H1 (cell line): ENCODE results near the gene FRA10AC1. TPM values are rescaled to one million over a fixed set of nuclear protein-coding genes. Genes with fewer than 3 reads are reported as not detected.

Experiments
- CTCF ChIA-PET: fragments of 300-600 bp; sonication (Branson Sonifier 250); formaldehyde crosslinking; loops from one replicate; lab custom pipeline; 2021; ENCODE audit not compliant: partially characterized antibody; lab: Charles Lee
- POLR2A ChIA-PET: fragments of 300-600 bp; sonication (Branson Sonifier 250); formaldehyde crosslinking; loops from one replicate; lab custom pipeline; 2021; ENCODE audit warnings: inconsistent platforms; ENCODE audit not compliant: partially characterized antibody; lab: Charles Lee
- DNase-seq, 2 experiments: peaks; one replicate each; pipeline versions ENCODE4 v3.0.0 to v3.0.0-alpha.2; 2010 to 2022; ENCODE audit warnings: low spot score in 2 of 2, low read depth in 1 of 2, mixed read lengths in 1 of 2
- FAIRE-seq: peaks from 2 replicates; lab custom pipeline; 2011; peaks lifted over from hg19 to GRCh38; lab: Jason Lieb, UNC
- H2AFZ ChIP-seq: 2 replicates; pipeline ENCODE4 v1.8.1; 2012; ENCODE audit warnings: low read length, inconsistent platforms
- H2AK5ac ChIP-seq: 2 replicates; pipeline ENCODE4 v1.6.1; 2013; ENCODE audit warnings: low read depth, low read length
- H2BK120ac ChIP-seq: replicated peaks from 2 replicates; pipeline ENCODE3; 2013; ENCODE audit warnings: low read depth, low read length, inconsistent platforms
- H2BK12ac ChIP-seq: 2 replicates; pipeline ENCODE4 v1.6.1; 2013; ENCODE audit warnings: low read depth, low read length
- H2BK15ac ChIP-seq: 2 replicates; pipeline ENCODE4 v1.6.1; 2013; ENCODE audit warnings: low read length
- H2BK20ac ChIP-seq: 2 replicates; pipeline ENCODE4 v1.6.1; 2013; ENCODE audit warnings: low read length
- H2BK5ac ChIP-seq: 2 replicates; pipeline ENCODE4 v1.6.1; 2013; ENCODE audit warnings: low read depth, low read length
- H3K14ac ChIP-seq: 2 replicates; pipeline ENCODE4 v1.6.1; 2013; ENCODE audit warnings: inconsistent platforms; ENCODE audit not compliant: insufficient read length
- H3K18ac ChIP-seq: 2 replicates; pipeline ENCODE4 v1.6.1; 2013; ENCODE audit warnings: low read length; ENCODE audit errors: extremely low read depth
- H3K23ac ChIP-seq: 2 replicates; pipeline ENCODE4 v1.6.1; 2013; ENCODE audit warnings: inconsistent platforms; ENCODE audit not compliant: insufficient read length
- H3K23me2 ChIP-seq: 2 replicates; pipeline ENCODE4 v1.6.1; 2013; ENCODE audit warnings: low read depth, low read length
- H3K27ac ChIP-seq: 2 replicates; pipeline ENCODE4 v1.6.1; 2011; ENCODE audit warnings: low read depth, low read length, inconsistent platforms
- H3K27me3 ChIP-seq, 4 experiments: replicated peaks in 1 of 4; 1 replicate in 1 of 4; 2 replicates in 3 of 4; pipeline versions ENCODE4 v1.6.1 to v1.8.1; 2011 to 2013; ENCODE audit warnings: low read length in 3 of 4, mild to moderate bottlenecking in 3 of 4, inconsistent platforms in 2 of 4, mixed read lengths in 2 of 4, moderate library complexity in 1 of 4; ENCODE audit not compliant: control insufficient read depth in 3 of 4, insufficient read depth in 3 of 4; ENCODE audit errors: extremely low read depth in 1 of 4
- H3K36me3 ChIP-seq, 4 experiments: 2 replicates each; pipeline versions ENCODE4 v1.6.1 to v1.8.1; 2011 to 2013; ENCODE audit warnings: mild to moderate bottlenecking in 4 of 4, low read length in 3 of 4, moderate library complexity in 2 of 4, control low read depth in 1 of 4, inconsistent platforms in 1 of 4; ENCODE audit not compliant: insufficient read depth in 4 of 4, control insufficient read depth in 2 of 4
- H3K4ac ChIP-seq: replicated peaks from 2 replicates; pipeline ENCODE3; 2013; ENCODE audit warnings: low read length, low read depth, mixed read lengths, inconsistent platforms; ENCODE audit not compliant: insufficient read length
- H3K4me1 ChIP-seq, 4 experiments: replicated peaks in 1 of 4; 1 replicate in 1 of 4; 2 replicates in 3 of 4; pipeline versions ENCODE4 v1.6.1 to v1.8.1; 2011 to 2013; ENCODE audit warnings: low read length in 3 of 4, inconsistent platforms in 2 of 4, mixed read lengths in 1 of 4; ENCODE audit not compliant: insufficient read depth in 4 of 4, control insufficient read depth in 3 of 4
- H3K4me2 ChIP-seq, 2 experiments: 2 replicates each; pipeline versions ENCODE4 v1.6.1 to v1.8.1; 2011 to 2013; ENCODE audit warnings: low read depth in 2 of 2, low read length in 2 of 2, control low read depth in 1 of 2, inconsistent platforms in 1 of 2, mild to moderate bottlenecking in 1 of 2; ENCODE audit not compliant: insufficient read depth in 1 of 2
- H3K4me3 ChIP-seq, 4 experiments: fragments of 200-600, 300-600 bp in 1 of 4; sonication (generic), shearing (Covaris generic), sonication (Bioruptor Twin) in 1 of 4; 2 replicates each; pipeline versions ENCODE4 v1.5.1 to v1.8.1; 2011 to 2016; ENCODE audit warnings: low read length in 4 of 4, low read depth in 3 of 4, control low read depth in 2 of 4, inconsistent platforms in 2 of 4, mild to moderate bottlenecking in 2 of 4, mixed read lengths in 1 of 4, moderate library complexity in 1 of 4; ENCODE audit not compliant: insufficient read depth in 2 of 4; ENCODE audit errors: extremely low read depth in 1 of 4
- H3K56ac ChIP-seq: replicated peaks from 2 replicates; pipeline ENCODE3; 2013; ENCODE audit warnings: low read depth, mild to moderate bottlenecking, mixed read lengths, low read length, inconsistent platforms; ENCODE audit not compliant: insufficient read length
- H3K79me1 ChIP-seq: 2 replicates; pipeline ENCODE4 v1.6.1; 2013; ENCODE audit warnings: low read depth, low read length, control low read depth
- H3K79me2 ChIP-seq, 2 experiments: 2 replicates each; pipeline versions ENCODE4 v1.6.1 to v1.8.1; 2012 to 2013; ENCODE audit warnings: low read length in 2 of 2, mild to moderate bottlenecking in 2 of 2, inconsistent platforms in 1 of 2; ENCODE audit not compliant: insufficient read depth in 2 of 2, control insufficient read depth in 1 of 2
- H3K9ac ChIP-seq, 4 experiments: replicated peaks in 1 of 4; 1 replicate in 1 of 4; 2 replicates in 3 of 4; pipeline versions ENCODE4 v1.6.1 to v1.8.1; 2011 to 2013; ENCODE audit warnings: low read depth in 3 of 4, low read length in 3 of 4, control low read depth in 2 of 4, mild to moderate bottlenecking in 2 of 4, moderate library complexity in 2 of 4, inconsistent platforms in 1 of 4; ENCODE audit errors: extremely low read depth in 1 of 4
- H3K9me3 ChIP-seq, 2 experiments: 2 replicates each; pipeline versions ENCODE4 v1.6.1 to v1.8.1; 2012 to 2013; ENCODE audit warnings: mild to moderate bottlenecking in 2 of 2, moderate library complexity in 2 of 2, control low read depth in 1 of 2, inconsistent platforms in 1 of 2, low read depth in 1 of 2, low read length in 1 of 2, mixed read lengths in 1 of 2; ENCODE audit not compliant: insufficient read depth in 2 of 2
- H4K20me1 ChIP-seq, 2 experiments: replicated peaks in 1 of 2; 2 replicates each; pipeline versions ENCODE3 to v1.8.1; 2011 to 2013; ENCODE audit warnings: inconsistent platforms in 2 of 2, low read length in 2 of 2, mild to moderate bottlenecking in 1 of 2; ENCODE audit not compliant: insufficient read depth in 2 of 2, control insufficient read depth in 1 of 2
- H4K5ac ChIP-seq: 2 replicates; pipeline ENCODE4 v1.6.1; 2013; ENCODE audit warnings: low read length, low read depth, mixed read lengths, inconsistent platforms; ENCODE audit not compliant: insufficient read length
- H4K8ac ChIP-seq: 2 replicates; pipeline ENCODE4 v1.8.0; 2013; ENCODE audit warnings: mild to moderate bottlenecking, moderate library complexity, low read length, inconsistent platforms; ENCODE audit not compliant: insufficient read depth; ENCODE audit errors: extremely low read depth
- H4K91ac ChIP-seq: replicated peaks from 2 replicates; pipeline ENCODE3; 2013; ENCODE audit warnings: low read length, mixed read lengths, inconsistent platforms; ENCODE audit not compliant: insufficient read length
- E2F6 ChIP-seq: IDR thresholded peaks from 2 replicates; pipeline ENCODE4 v1.6.1; 2012; ENCODE audit warnings: inconsistent platforms
- JUND ChIP-seq: IDR thresholded peaks from 2 replicates; pipeline ENCODE4 v1.6.1; 2011; ENCODE audit warnings: mild to moderate bottlenecking, improper control_type of control experiment, low read length
- PHF8 ChIP-seq: fragments of 200-600 bp; sonication (generic); conservative IDR thresholded peaks from 2 replicates; pipeline ENCODE4 v1.7.1; 2012; ENCODE audit warnings: low read depth, mild to moderate bottlenecking, inconsistent platforms, low read length, moderate library complexity
- POLR2A ChIP-seq, 2 experiments: IDR thresholded peaks; 1 replicate in 1 of 2; 2 replicates in 1 of 2; pipeline ENCODE4 v1.6.1; 2011; ENCODE audit warnings: low read depth in 2 of 2, low read length in 2 of 2, mild to moderate bottlenecking in 2 of 2; ENCODE audit errors: control extremely low read depth in 1 of 2
- POLR2AphosphoS5 ChIP-seq: IDR thresholded peaks from 2 replicates; pipeline ENCODE4 v1.6.1; 2011; ENCODE audit warnings: low read depth, low read length
- POU5F1 ChIP-seq: IDR thresholded peaks from 2 replicates; pipeline ENCODE4 v1.6.1; 2011; ENCODE audit warnings: low read depth, mild to moderate bottlenecking, low read length, moderate library complexity
- SIN3A ChIP-seq, 2 experiments: IDR thresholded peaks in 1 of 2; conservative IDR thresholded peaks in 1 of 2; 2 replicates each; pipeline ENCODE4 v1.6.1; 2011 to 2012; ENCODE audit warnings: low read length in 2 of 2, improper control_type of control experiment in 1 of 2, low read depth in 1 of 2, mild to moderate bottlenecking in 1 of 2
- WGBS, 2 experiments: shearing (Covaris generic) in 1 of 2; methylation state at CpG; one replicate each; pipeline versions ENCODE4 v1.1.6 to v1.1.7; 2013 to 2015; ENCODE audit warnings: low lambda C conversion rate in 2 of 2, mixed read lengths in 2 of 2, inconsistent platforms in 1 of 2, low coverage in 1 of 2, missing lambda C conversion rate in 1 of 2; ENCODE audit not compliant: insufficient replicate concordance in 2 of 2, insufficient coverage in 1 of 2, insufficient read length in 1 of 2; ENCODE audit errors: extremely low coverage in 1 of 2, missing lambda C conversion rate in 1 of 2; 5-methylcytosine and 5-hydroxymethylcytosine counted together
- long read RNA-seq, 2 experiments: library from RNA in 1 of 2; library from capped mRNA in 1 of 2; stranded (forward); transcript quantifications; one replicate each; pipeline ENCODE4 v2.0.0, GENCODE V29; 2021; ENCODE audit warnings: inconsistent platforms in 1 of 2
- polyA minus RNA-seq, 3 experiments: library from RNA; depleted of rRNA, polyadenylated mRNA; stranded (reverse); fragments of >200 nt; gene quantifications; 1 replicate in 2 of 3; 2 replicates in 1 of 3; pipeline ENCODE4 v1.2.3, GENCODE V29; 2011
- polyA plus RNA-seq, 7 experiments: library from polyadenylated mRNA; depleted of rRNA in 3 of 7; stranded (reverse) in 5 of 7; unstranded in 2 of 7; fragments of >200 nt in 5 of 7; fragments of 200-250 nt in 2 of 7; gene quantifications; 1 replicate in 5 of 7; 2 replicates in 1 of 7; 4 replicates in 1 of 7; pipeline versions ENCODE4 v1.2.1 to v1.2.3, GENCODE V29; 2011 to 2013; ENCODE audit warnings: missing spikeins in 2 of 7, mixed read lengths in 2 of 7
- total RNA-seq: library from RNA; stranded (reverse); fragmentation: NEBNext Ultra II Directional; extraction: Animal tissue kit (Norgen Biotek cat#: 25700); gene quantifications from 2 replicates; pipeline ENCODE4 v1.2.1, GENCODE V29; 2021

Gene FRA10AC1
- 11.9 and 13.5 TPM in 2 replicates for total RNA-seq
- 2.7 and 4.4 TPM in 2 replicates for polyA plus RNA-seq (2011; rRNA removed)
- 7.1 TPM for polyA plus RNA-seq (2011; cell fraction: cytosol; rRNA removed)
- 3.6 TPM for polyA plus RNA-seq (2011; cell fraction: nucleus; rRNA removed)
- polyA plus RNA-seq (2012, experiment 1 of 2), result 4.2 to 10.6 TPM (median 6.0 TPM) in 4 replicates
- 0.88 TPM for polyA plus RNA-seq (2012, experiment 2 of 2)
- 30.5 TPM for polyA plus RNA-seq (2013, experiment 1 of 2)
- polyA plus RNA-seq (2013, experiment 2 of 2), result 27.2 TPM
- 3.1 and 5.2 TPM in 2 replicates for polyA minus RNA-seq (2011; rRNA and poly(A)+ RNA removed)
- polyA minus RNA-seq (2011; cell fraction: cytosol; rRNA and poly(A)+ RNA removed), result 4.4 TPM
- 23.2 TPM for polyA minus RNA-seq (2011; cell fraction: nucleus; rRNA and poly(A)+ RNA removed)
- long read RNA-seq, experiment 1, partial matches to known transcripts, result 3 of 10 reads
- long read RNA-seq, experiment 1, other reads (novel, unspliced or antisense), result 6 of 10 reads
- long read RNA-seq, experiment 2, transcript FRA10AC1-201 (14 exons, 3,089 nt), result major isoform, 14 of 34 reads
- long read RNA-seq, experiment 2, partial matches to known transcripts, result 9 of 34 reads
- long read RNA-seq, experiment 2, other reads (novel, unspliced or antisense), result 11 of 34 reads

- H3K9ac ChIP-seq, result peak within 1 kb of the TSS; percentile 60 to 79 (median 72)
- H3K56ac ChIP-seq, result peak within 1 kb of the TSS; percentile 66
- TF ChIP-seq POLR2A (IDR thresholded peaks at IDR 0.05; ENCODE audit: control extremely low read depth in 1 of 2, low read depth in 2 of 2, low read length in 2 of 2) (peak; percentile 81 to 88), POLR2AphosphoS5 (peak; percentile 83), POU5F1 (no peak), JUND (peak; percentile 31; the same call in 1 of the 2 replicates), PHF8 (peak; percentile 70), E2F6 (peak; percentile 74), SIN3A (conservative IDR thresholded peaks at IDR 0.05 in 1 of 2, IDR thresholded peaks at IDR 0.05 in 1 of 2; ENCODE audit: low read depth in 1 of 2, low read length in 2 of 2) (peak; percentile 52 to 90; a peak in 2 of 4 replicates)
These were observed at the start of gene FRA10AC1 for GRCh38 chr10:93702210-93703001. Gene FRA10AC1 (minus strand): TSS chr10:93702592. CDS start chr10:93700106, 2,486 bp downstream.

More at GRCh38 chr10:93702210-93703001, at the start of gene FRA10AC1:
- WGBS, 2 experiments, result 2% methylated on average over 44 of the region's 52 CpGs; no CpG with 5 or more reads in 1 of the 2 experiments
- Histone ChIP-seq H3K4me3 (peak within 1 kb of the TSS; percentile 76 to 85 (median 77)), H3K36me3 (peaks cover 0 to 23% (median 9%) of the 10 kb centered on the region in 4 experiments; a peak in 5 of 8 replicates), H2BK120ac (no peak within 1 kb of the TSS), H3K4me1 (peaks cover 0 to 3% (median 1%) of the 10 kb centered on the region in 4 experiments; a peak in 1 of 7 replicates), H2AFZ (peak within 1 kb of the TSS; percentile 99), H2BK5ac (peak within 1 kb of the TSS; percentile 66), H3K27me3 (no peaks in the 10 kb centered on the region), H2BK12ac (no peak within 1 kb of the TSS), H3K23me2 (peaks cover 8% of the 10 kb centered on the region; the same call in 1 of the 2 replicates), H3K4ac (peak within 1 kb of the TSS; percentile 50), H4K20me1 (no peaks in the 10 kb centered on the region), H4K5ac (peak within 1 kb of the TSS; percentile 55), H3K23ac (no peak within 1 kb of the TSS), H3K14ac (no peak within 1 kb of the TSS), H3K27ac (0 out of 2 replicates have a peak within 1 kb of the TSS, but pooled peaks have one; percentile 24), H2BK20ac (no peak within 1 kb of the TSS), H3K4me2 (peak within 1 kb of the TSS; percentile 77 to 85), H3K79me2 (peaks cover 0 to 3% of the 10 kb centered on the region in 2 experiments; a peak in 2 of 4 replicates), H4K91ac (peak within 1 kb of the TSS; percentile 48), H3K79me1 (no peaks in the 10 kb centered on the region), H2BK15ac (no peak within 1 kb of the TSS), H3K18ac (peak within 1 kb of the TSS; percentile 93), H3K9me3 (no peaks in the 10 kb centered on the region), H4K8ac (peak within 1 kb of the TSS; percentile 51; the same call in 1 of the 2 replicates), H2AK5ac (no peak within 1 kb of the TSS)
- POLR2A ChIA-PET, result interaction anchor here (0.5 to 1.8 kb wide), 8 partner anchors 8 to 1948 kb away, joined by 3 to 6 read pairs (median 3); no protein-coding TSS in a partner anchor
- FAIRE-seq (no peak), DNase-seq (peak; percentile 65 to 97)
- CTCF ChIA-PET, result interaction anchor here (0.7 to 3.1 kb wide), 12 partner anchors 10 to 438 kb away, joined by 3 to 15 read pairs (median 4); no protein-coding TSS in a partner anchor
